Gastrocnemius medialis (tissue), 4 donors: Measurements from ENCODE around the gene ARHGAP8. TPM values are rescaled to one million over a fixed set of nuclear protein-coding genes. Genes with fewer than 3 reads are reported as not detected.

ENCODE experiments used
- ATAC-seq, 2 donors: fragments of 150-250 bp; one replicate each; pipeline ENCODE4 v1.9.1; 2016
- DNase-seq, 2 donors: peaks; one replicate each; pipeline ENCODE4 v3.0.0-alpha.2; 2019
- H3K27ac ChIP-seq, 4 donors: fragments of 200-600 bp; sonication (generic); 1 replicate in 1 of 4; 2 replicates in 3 of 4; pipeline ENCODE4 v1.5.1; 2016 to 2018; ENCODE audit warnings: mild to moderate bottlenecking in 2 of 4, moderate library complexity in 1 of 4
- H3K27me3 ChIP-seq, 3 donors: fragments of 200-600 bp; sonication (generic) in 2 of 3; 1 replicate in 1 of 3; 2 replicates in 2 of 3; pipeline versions ENCODE4 v1.5.1 to v1.6.0; 2016 to 2019; ENCODE audit warnings: mild to moderate bottlenecking in 1 of 3, moderate library complexity in 1 of 3
- H3K36me3 ChIP-seq, 2 donors: fragments of 200-600 bp; sonication (generic) in 1 of 2; one replicate each; pipeline ENCODE4 v1.5.1; 2017 to 2018
- H3K4me1 ChIP-seq, 2 donors: fragments of 200-600 bp; sonication (generic) in 1 of 2; one replicate each; pipeline ENCODE4 v1.5.1; 2016 to 2017; ENCODE audit warnings: mild to moderate bottlenecking in 2 of 2
- H3K4me3 ChIP-seq, 4 donors: fragments of 200-600 bp; sonication (generic) in 3 of 4; 1 replicate in 1 of 4; 2 replicates in 3 of 4; pipeline ENCODE4 v1.5.1; 2016 to 2019; ENCODE audit warnings: mild to moderate bottlenecking in 2 of 4
- H3K9me3 ChIP-seq, 3 donors: fragments of 200-600 bp; sonication (generic) in 2 of 3; 1 replicate in 1 of 3; 2 replicates in 2 of 3; pipeline ENCODE4 v1.5.1; 2016 to 2019
- CTCF ChIP-seq, 5 experiments: fragments of 450-650 bp in 3 of 5; fragments of 200-600 bp in 2 of 5; sonication (generic) in 2 of 5; IDR thresholded peaks in 4 of 5; conservative IDR thresholded peaks in 1 of 5; 1 replicate in 4 of 5; 2 replicates in 1 of 5; pipeline ENCODE4 v1.5.1; 2016 to 2019; ENCODE audit warnings: antibody characterized with exemption in 5 of 5, mild to moderate bottlenecking in 3 of 5, moderate library complexity in 3 of 5
- POLR2A ChIP-seq, 2 donors: fragments of 450-650 bp; IDR thresholded peaks; one replicate each; pipeline ENCODE4 v1.6.1; 2017; ENCODE audit warnings: antibody characterized with exemption in 2 of 2, mild to moderate bottlenecking in 2 of 2, moderate library complexity in 2 of 2
- in situ Hi-C, 4 donors: fragments of 200-750 bp; cut with MboI; loops; one replicate each; pipeline versions ENCODE4 v1.15.0 to v1.8.0; 2017; ENCODE audit warnings: low sequenced_read_pairs in 4 of 4
- intact Hi-C: fragments of 100-400 bp; cut with DNase I; formaldehyde crosslinking; loops from one replicate; pipeline ENCODE4 v1.15.1; 2023; ENCODE audit warnings: low total_unique reads
- total RNA-seq, 4 donors: library from RNA; depleted of rRNA; stranded (reverse); fragments of >200 nt; gene quantifications; one replicate each; pipeline versions ENCODE4 v1.1.0 to v1.2.3, GENCODE V29; 2016

ARHGAP8 gene
- total RNA-seq, 4 donors from 2014 or later, result not detected

- Histone ChIP-seq H3K4me3 (no peak overlapping the region), H3K9me3 (no peaks in the 10 kb centered on the region), H3K27ac (no peak overlapping the region), H3K36me3 (no peaks in the 10 kb centered on the region), H3K27me3 (peaks cover 6 to 14% (median 8%) of the 10 kb centered on the region in 3 donors), H3K4me1 (peaks cover 0 to 13% of the 10 kb centered on the region in 2 donors)
- in situ Hi-C loops, result loop anchor here in 1 of 4 donors (5.0 kb wide), 1 partner anchor 33 kb away; no protein-coding TSS in a partner anchor
- TF ChIP-seq POLR2A (IDR thresholded peaks at IDR 0.05) (no peak), CTCF (IDR thresholded peaks at IDR 0.05 in 4 of 5, conservative IDR thresholded peaks at IDR 0.05 in 1 of 5) (no peak)
- intact Hi-C loops, result no loop called here
- DNase-seq (no peak), ATAC-seq (no peak)
These were observed 21.7 kb upstream of the ARHGAP8 start for GRCh38 chr22:44730490-44731356.

GRCh38 chr22:44731357-44731970, 20.9 kb upstream of the ARHGAP8 start:
- no peak for DNase-seq
- peaks cover 8 to 14% (median 11%) of the 10 kb centered on the region in 3 donors for H3K27me3 ChIP-seq
- in situ Hi-C loops, result loop anchor here in 1 of 4 donors (5.0 kb wide), 1 partner anchor 34 kb away; no protein-coding TSS in a partner anchor

GRCh38 chr22:44732017-44732561, 20.3 kb upstream of the ARHGAP8 start:
- Histone ChIP-seq H3K4me3 (no peak overlapping the region), H3K27me3 (peaks cover 8 to 19% (median 12%) of the 10 kb centered on the region in 3 donors), H3K9me3 (no peaks in the 10 kb centered on the region), H3K4me1 (peaks cover 0 to 13% of the 10 kb centered on the region in 2 donors), H3K27ac (no peak overlapping the region), H3K36me3 (no peaks in the 10 kb centered on the region)
- in situ Hi-C loops (loop anchor here in 1 of 4 donors (5.0 kb wide), 1 partner anchor 35 kb away; no protein-coding TSS in a partner anchor), intact Hi-C loops (no loop called here)
- no peak for TF ChIP-seq CTCF (IDR thresholded peaks at IDR 0.05 in 4 of 5, conservative IDR thresholded peaks at IDR 0.05 in 1 of 5)
- no peak for TF ChIP-seq POLR2A (IDR thresholded peaks at IDR 0.05)
- DNase-seq (no peak), ATAC-seq (no peak)

More at GRCh38 chr22:44731357-44731970, 20.9 kb upstream of the ARHGAP8 start:
- TF ChIP-seq POLR2A (IDR thresholded peaks at IDR 0.05) (no peak), CTCF (IDR thresholded peaks at IDR 0.05 in 4 of 5, conservative IDR thresholded peaks at IDR 0.05 in 1 of 5) (no peak)
- Histone ChIP-seq H3K4me1 (peaks cover 0 to 13% of the 10 kb centered on the region in 2 donors), H3K4me3 (no peak overlapping the region), H3K36me3 (no peaks in the 10 kb centered on the region), H3K27ac (no peak overlapping the region), H3K9me3 (no peaks in the 10 kb centered on the region)
- intact Hi-C loops, result no loop called here
- ATAC-seq, result no peak

GRCh38 chr22:44732661-44733060, 19.7 kb upstream of the ARHGAP8 start:
- TF ChIP-seq CTCF (IDR thresholded peaks at IDR 0.05 in 4 of 5, conservative IDR thresholded peaks at IDR 0.05 in 1 of 5) (no peak), POLR2A (IDR thresholded peaks at IDR 0.05) (no peak)
- no peaks in the 10 kb centered on the region for H3K9me3 ChIP-seq
- in situ Hi-C loops, result loop anchor here in 1 of 4 donors (5.0 kb wide), 1 partner anchor 35 kb away; no protein-coding TSS in a partner anchor
- peaks cover 12 to 19% (median 12%) of the 10 kb centered on the region in 3 donors for H3K27me3 ChIP-seq
- DNase-seq (no peak), ATAC-seq (no peak)
- H3K27ac ChIP-seq, result no peak overlapping the region
- peaks cover 0 to 13% of the 10 kb centered on the region in 2 donors for H3K4me1 ChIP-seq
- intact Hi-C loops, result no loop called here
- no peak overlapping the region for H3K4me3 ChIP-seq
- no peaks in the 10 kb centered on the region for H3K36me3 ChIP-seq
